HEK293T (cell line): ENCODE data around the gene GRIP1.
A peak's percentile ranks its signal among the peaks of the same experiment; 100 is the strongest.

Experiments used
- CTCF ChIA-PET: fragments of 350-600 bp; formaldehyde crosslinking; extraction: SDS; loops from one replicate; lab custom pipeline; 2021; ENCODE audit warnings: antibody characterized with exemption, inconsistent platforms; lab: Yijun Ruan, JAX
- POLR2A ChIA-PET: fragments of 350-600 bp; formaldehyde crosslinking; extraction: SDS; loops from one replicate; lab custom pipeline; 2020; ENCODE audit warnings: antibody characterized with exemption, inconsistent platforms; lab: Yijun Ruan, JAX
- DNase-seq: peaks from one replicate; pipeline ENCODE4 v3.0.0; 2012; ENCODE audit warnings: mixed read lengths; ENCODE audit errors: extremely low spot score
- ARNT ChIP-seq: fragments of 450-650 bp; IDR thresholded peaks from 2 replicates; pipeline ENCODE4 v1.6.1; 2017; ENCODE audit warnings: mild to moderate bottlenecking
- BHLHE40 ChIP-seq: fragments of 450-650 bp; IDR thresholded peaks from 2 replicates; pipeline ENCODE4 v1.6.1; 2016; ENCODE audit warnings: mild to moderate bottlenecking, moderate library complexity, borderline replicate concordance
- CTBP1 ChIP-seq: fragments of 450-650 bp; IDR thresholded peaks from 2 replicates; pipeline ENCODE4 v1.6.1; 2016; ENCODE audit warnings: borderline replicate concordance
- ELF4 ChIP-seq: fragments of 450-650 bp; IDR thresholded peaks from 2 replicates; pipeline ENCODE4 v1.6.1; 2017; ENCODE audit warnings: antibody characterized with exemption
- FOXA1 ChIP-seq: fragments of 450-650 bp; IDR thresholded peaks from 2 replicates; pipeline ENCODE4 v1.6.1; 2016; ENCODE audit warnings: mild to moderate bottlenecking
- FOXK2 ChIP-seq: fragments of 450-650 bp; IDR thresholded peaks from 2 replicates; pipeline ENCODE4 v1.6.1; 2016; ENCODE audit warnings: mild to moderate bottlenecking
- FOXM1 ChIP-seq: fragments of 450-650 bp; IDR thresholded peaks from 2 replicates; pipeline ENCODE4 v1.6.1; 2017; ENCODE audit warnings: mild to moderate bottlenecking, borderline replicate concordance
- HDGF ChIP-seq: fragments of 450-650 bp; IDR thresholded peaks from 2 replicates; pipeline ENCODE4 v1.6.1; 2017; ENCODE audit warnings: antibody characterized with exemption, borderline replicate concordance
- L3MBTL2 ChIP-seq: fragments of 450-650 bp; conservative IDR thresholded peaks from 2 replicates; pipeline ENCODE4 v1.6.1; 2016; ENCODE audit warnings: mild to moderate bottlenecking
- LEF1 ChIP-seq: fragments of 450-650 bp; IDR thresholded peaks from 2 replicates; pipeline ENCODE4 v1.6.1; 2017; ENCODE audit warnings: mild to moderate bottlenecking, borderline replicate concordance
- NFRKB ChIP-seq: fragments of 450-650 bp; IDR thresholded peaks from 2 replicates; pipeline ENCODE4 v1.6.1; 2016; ENCODE audit warnings: mild to moderate bottlenecking, moderate library complexity
- PKNOX1 ChIP-seq: fragments of 450-650 bp; IDR thresholded peaks from 2 replicates; pipeline ENCODE4 v1.6.1; 2016
- SP1 ChIP-seq: fragments of 450-650 bp; IDR thresholded peaks from 2 replicates; pipeline ENCODE4 v1.6.1; 2017
- SUZ12 ChIP-seq: fragments of 450-650 bp; IDR thresholded peaks from 2 replicates; pipeline ENCODE4 v1.6.1; 2016; ENCODE audit warnings: mild to moderate bottlenecking
- TARDBP ChIP-seq: fragments of 450-650 bp; IDR thresholded peaks from 2 replicates; pipeline ENCODE4 v1.6.1; 2016
- ZNF384 ChIP-seq: fragments of 450-650 bp; IDR thresholded peaks from 2 replicates; pipeline ENCODE4 v1.6.1; 2016

GRIP1 gene

GRCh38 chr12:66709893-66710292 lies 31.0 kb upstream of the GRIP1 start:
- TF ChIP-seq L3MBTL2 (no peak), LEF1 (no peak), NFRKB (no peak), SUZ12 (no peak), TARDBP (no peak), ZNF384 (no peak), PKNOX1 (peak; percentile 24), BHLHE40 (no peak), HDGF (no peak), FOXM1 (no peak), ELF4 (no peak), CTBP1 (peak; percentile 48; the same call in 1 of the 2 replicates), FOXK2 (no peak), SP1 (no peak), ARNT (no peak), FOXA1 (no peak)
- ChIA-PET POLR2A (no interaction called here), CTCF (interaction anchor here (1.2 kb wide), 2 partner anchors 9 to 10 kb away, joined by 3 to 6 read pairs; no protein-coding TSS in a partner anchor)
- no peak for DNase-seq

DNA sequence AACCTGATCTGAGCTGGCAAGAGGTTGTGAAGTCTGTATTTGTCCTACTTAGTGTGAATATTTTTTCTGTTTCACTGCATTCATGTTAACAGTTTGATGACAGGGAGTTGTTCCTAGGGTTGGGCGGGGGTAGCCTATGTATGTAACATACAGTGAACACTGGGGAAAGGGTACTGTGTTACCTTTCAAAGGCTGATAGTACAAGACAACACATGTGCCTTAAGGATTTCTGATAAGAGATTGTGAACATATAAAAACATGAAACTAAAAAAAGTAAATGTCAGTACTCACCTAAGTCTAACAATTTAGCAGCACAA lies 30.5 kb upstream of the GRIP1 start:
- DNase-seq, result no peak
- CTCF ChIA-PET, result interaction anchor here (0.7 to 1.6 kb wide), 4 partner anchors 10 to 471 kb away, joined by 3 to 10 read pairs (median 4); no protein-coding TSS in a partner anchor
- TF ChIP-seq L3MBTL2 (no peak), ZNF384 (no peak)
- POLR2A ChIA-PET, result no interaction called here

- ChIA-PET CTCF (interaction anchor here (0.7 to 1.6 kb wide), 7 partner anchors 9 to 470 kb away, joined by 3 to 10 read pairs (median 3); no protein-coding TSS in a partner anchor), POLR2A (no interaction called here)
- no peak for DNase-seq
- TF ChIP-seq ZNF384, result peak; percentile 60
- no peak for TF ChIP-seq ARNT
Observed at GRCh38 chr12:66708704-66709456, 30.0 kb upstream of the GRIP1 start.

- ChIA-PET POLR2A (no interaction called here), CTCF (no interaction called here)
- no peak for DNase-seq
- no peak for TF ChIP-seq CTBP1
- no peak for TF ChIP-seq TARDBP
- TF ChIP-seq ELF4, result no peak
- no peak for TF ChIP-seq FOXK2
- TF ChIP-seq HDGF, result no peak
- TF ChIP-seq FOXM1, result no peak
- no peak for TF ChIP-seq LEF1
- no peak for TF ChIP-seq NFRKB
- no peak for TF ChIP-seq SP1
- TF ChIP-seq L3MBTL2, result no peak
- no peak for TF ChIP-seq ZNF384
- no peak for TF ChIP-seq ARNT
- TF ChIP-seq BHLHE40, result no peak
Observed at GRCh38 chr12:66707002-66707697, 28.3 kb upstream of the GRIP1 start.

- no peak for DNase-seq
- POLR2A ChIA-PET, result interaction anchor here (0.7 kb wide), 1 partner anchor 398 kb away, joined by 4 read pairs; the partner anchor contains the start of gene HELB
- TF ChIP-seq HDGF (no peak), FOXM1 (no peak), ARNT (no peak), LEF1 (no peak), NFRKB (no peak), BHLHE40 (no peak), ZNF384 (no peak), PKNOX1 (no peak), SP1 (no peak), CTBP1 (no peak), FOXA1 (no peak), SUZ12 (no peak), FOXK2 (no peak), TARDBP (no peak), L3MBTL2 (no peak), ELF4 (no peak)
- CTCF ChIA-PET, result interaction anchor here (0.8 kb wide), 1 partner anchor 9 kb away, joined by 3 read pairs; no protein-coding TSS in a partner anchor
Observed at GRCh38 chr12:66699738-66700482, 21.0 kb upstream of the GRIP1 start.

DNA sequence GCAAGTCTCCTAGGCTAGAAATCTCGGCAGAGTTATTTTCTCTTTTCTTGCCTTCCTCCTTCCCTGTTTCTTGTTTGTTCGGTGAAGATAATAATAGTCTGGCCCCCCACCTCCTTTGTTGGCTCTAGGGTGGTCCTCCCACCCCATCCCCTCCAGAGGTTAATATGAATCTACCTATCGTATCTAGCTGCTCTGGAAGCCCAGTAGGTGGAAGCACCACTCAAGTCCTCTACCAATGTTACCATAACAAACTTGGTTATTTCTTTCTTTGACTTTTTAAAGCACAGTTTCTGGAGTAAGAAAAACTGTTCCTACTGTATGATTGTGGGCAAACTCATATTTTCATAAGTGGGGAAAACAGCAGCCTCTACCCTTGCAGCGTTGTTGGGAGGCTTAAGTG lies 19.7 kb upstream of the GRIP1 start:
- no peak for DNase-seq
- POLR2A ChIA-PET, result no interaction called here
- CTCF ChIA-PET, result no interaction called here
- no peak for TF ChIP-seq ELF4

DNA sequence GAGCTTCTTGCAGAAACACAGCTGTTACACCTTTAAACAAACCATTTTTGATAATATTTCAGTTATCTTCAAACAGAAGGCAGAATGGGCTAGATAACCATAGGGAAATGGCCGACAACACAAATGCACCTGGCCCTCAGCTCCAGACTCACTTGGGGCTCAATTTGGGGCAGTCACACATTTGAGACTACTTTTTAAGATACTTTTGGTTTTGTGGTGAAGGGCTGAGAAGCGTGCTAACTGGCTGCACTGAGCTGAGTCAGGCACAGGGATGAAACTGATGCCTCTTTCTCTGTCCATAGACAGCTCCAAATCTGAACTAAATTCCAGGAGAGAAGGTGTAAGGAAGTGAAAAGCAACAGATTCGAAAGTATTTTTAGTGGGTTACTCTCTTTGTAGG lies 18.5 kb upstream of the GRIP1 start:
- no peak for DNase-seq
- ChIA-PET CTCF (interaction anchor here (0.6 to 2.2 kb wide), 2 partner anchors 11 to 182 kb away, joined by 8 to 10 read pairs; no protein-coding TSS in a partner anchor), POLR2A (no interaction called here)
- no peak for TF ChIP-seq HDGF
- no peak for TF ChIP-seq BHLHE40
- TF ChIP-seq NFRKB, result no peak
- no peak for TF ChIP-seq LEF1
- TF ChIP-seq SUZ12, result no peak
- TF ChIP-seq L3MBTL2, result no peak
- no peak for TF ChIP-seq ARNT
- no peak for TF ChIP-seq TARDBP
- no peak for TF ChIP-seq PKNOX1
- no peak for TF ChIP-seq FOXM1
- no peak for TF ChIP-seq SP1
- TF ChIP-seq CTBP1, result no peak
- no peak for TF ChIP-seq FOXK2
- no peak for TF ChIP-seq FOXA1
- no peak for TF ChIP-seq ELF4
- no peak for TF ChIP-seq ZNF384
